HG03558 (cell line): ENCODE measurements around the gene CPVL.
"Not testable (repeated sequence)": the region's sequence is repeated elsewhere in the genome, so short reads cannot be mapped to it uniquely, and the experiment has no call there.

Source experiments
- ATAC-seq: cut with Tn5 transposase; IDR thresholded peaks from one replicate; pipeline ENCODE4 v1.9.1; 2021; ENCODE audit warnings: moderate number of reproducible peaks; ENCODE audit not compliant: unreplicated experiment; ENCODE audit errors: extremely low read depth

CPVL gene

DNA sequence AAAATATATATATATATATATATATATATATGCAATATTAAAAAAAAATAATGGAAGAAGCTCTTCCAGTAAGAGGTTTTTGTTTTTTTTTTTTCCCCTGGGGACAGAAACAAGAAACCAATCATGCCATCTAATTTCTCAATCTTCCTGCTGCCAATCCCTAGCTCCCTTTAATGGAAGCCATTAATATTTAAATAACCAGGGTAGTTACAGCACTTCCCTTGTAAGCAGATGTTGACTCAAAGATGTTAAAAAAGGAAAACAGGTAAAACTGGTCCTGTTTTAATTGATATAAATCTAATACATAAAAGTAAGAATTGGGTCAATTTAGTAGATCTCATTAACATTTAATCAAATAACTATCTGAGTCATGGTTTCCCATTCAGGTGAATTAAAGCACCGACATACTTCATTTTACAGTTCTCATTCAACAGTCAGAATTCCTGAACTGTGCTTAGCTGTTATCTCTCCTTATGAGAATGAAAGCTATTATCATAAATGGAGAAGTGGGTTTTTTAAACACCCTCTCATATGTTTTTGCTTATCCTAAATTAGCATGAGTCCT, 22.6 kb downstream of the CPVL start:
- no peak for ATAC-seq

DNA sequence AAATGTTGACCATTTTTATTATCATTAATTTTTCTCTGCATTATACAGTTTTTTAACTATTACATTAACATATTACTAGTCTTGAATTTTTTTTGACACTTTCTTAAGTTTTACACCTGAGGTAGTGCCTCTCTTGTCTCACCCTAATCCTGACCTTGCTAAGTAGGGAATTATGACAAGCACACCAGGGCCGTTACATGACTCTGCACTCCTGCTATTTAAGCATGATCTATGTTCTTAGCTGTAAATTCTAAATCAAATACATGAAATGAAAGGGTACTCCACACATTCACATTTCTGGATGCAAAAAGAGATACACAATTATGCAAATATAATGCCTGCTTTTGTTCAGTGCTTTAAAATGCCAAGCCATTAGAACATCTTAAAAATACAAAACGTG, 23.6 kb downstream of the CPVL start:
- no peak for ATAC-seq

DNA sequence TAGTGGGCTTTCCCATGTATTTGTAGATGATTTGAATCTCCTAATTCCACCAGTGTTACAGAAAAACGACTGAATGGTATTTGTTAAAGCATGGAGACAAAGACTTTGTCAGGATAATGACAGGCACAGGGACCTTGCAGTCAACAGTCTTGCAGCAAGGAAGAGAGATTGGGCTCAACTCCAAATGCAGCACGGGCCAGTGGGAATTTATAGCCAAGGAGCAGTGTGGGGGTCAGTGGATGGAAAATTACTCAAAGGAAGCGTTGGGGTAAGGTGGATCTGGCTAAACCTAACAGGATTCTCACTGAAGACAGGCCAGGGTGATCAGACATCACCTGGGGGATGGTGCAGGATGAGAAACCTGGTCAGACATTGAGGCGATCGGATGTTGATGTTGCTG, 24.3 kb downstream of the CPVL start:
- ATAC-seq = no peak

DNA sequence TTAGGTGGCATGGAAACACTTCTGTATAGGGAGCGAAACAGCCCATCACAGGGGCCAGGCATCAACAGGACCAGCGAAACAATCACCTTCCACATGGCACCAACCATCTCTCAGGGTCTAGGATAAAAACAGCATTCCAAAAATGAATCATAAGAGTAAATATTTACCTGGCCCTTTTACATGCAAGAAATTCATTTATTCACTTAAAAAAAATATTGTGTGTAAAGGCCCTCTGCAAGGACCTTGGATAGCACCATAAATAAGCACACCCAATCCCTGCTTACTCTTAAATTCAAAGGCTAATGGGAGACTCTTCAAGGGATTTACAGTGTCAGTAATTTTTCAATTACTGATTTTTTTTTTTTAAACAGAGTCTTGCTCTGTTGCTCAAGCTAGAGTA, 25.4 kb downstream of the CPVL start:
- ATAC-seq = no peak

DNA sequence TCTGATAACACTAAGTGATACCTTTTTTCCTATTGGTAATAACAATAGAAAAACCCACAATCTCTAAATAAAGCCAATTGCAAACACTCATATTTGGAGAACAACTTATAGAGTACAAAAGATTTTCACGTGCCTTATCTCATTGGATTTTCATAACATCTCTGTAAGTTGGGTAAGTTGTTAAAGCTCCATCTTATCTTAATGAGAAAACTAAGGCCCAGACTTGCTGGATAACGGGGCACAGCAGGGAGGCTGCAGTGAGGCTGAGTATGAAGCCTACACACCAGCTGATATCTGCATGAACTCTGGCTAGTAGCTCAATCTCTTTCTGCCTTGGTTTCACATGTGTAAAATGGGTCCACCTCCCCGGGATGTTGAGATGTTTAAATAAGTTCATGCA, 26.8 kb downstream of the CPVL start:
- no peak for ATAC-seq

DNA sequence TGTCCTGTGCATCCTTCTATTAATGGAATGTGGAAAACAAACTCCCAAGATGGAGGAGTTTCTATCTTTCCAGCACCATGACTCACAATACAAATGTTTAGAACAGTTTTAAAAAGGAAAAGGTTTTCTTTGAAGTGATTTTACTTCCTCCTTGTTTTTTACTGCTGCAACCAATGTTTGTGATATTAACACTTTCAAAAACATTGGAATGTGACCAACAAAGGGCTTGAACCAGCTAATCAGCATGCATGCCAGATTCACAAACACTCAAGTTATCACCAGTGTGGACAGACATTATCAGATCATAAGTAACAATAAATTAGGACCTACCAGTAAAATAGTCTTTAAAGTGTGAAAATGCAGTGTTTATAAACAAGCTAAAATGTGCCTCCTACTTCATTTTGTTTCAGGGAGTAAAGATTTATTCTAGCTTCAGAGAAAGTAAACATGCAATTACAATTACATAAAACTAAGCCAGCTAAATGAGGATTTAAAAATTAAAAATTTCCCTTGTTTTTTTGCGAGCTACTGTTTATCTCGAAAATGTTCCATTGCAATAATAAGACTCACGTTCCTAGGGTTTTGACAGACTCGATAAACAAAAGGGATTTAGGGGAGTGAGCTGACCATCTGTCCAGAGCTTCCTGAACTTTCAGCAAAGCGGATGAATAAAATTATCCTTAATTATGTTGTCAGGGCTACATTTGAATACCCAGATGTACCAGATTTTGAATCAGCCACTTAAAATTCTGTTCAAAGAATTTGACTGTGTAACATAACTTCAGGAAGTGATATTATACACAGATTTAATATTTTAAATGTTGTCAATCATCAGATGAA, 29.8 kb downstream of the CPVL start:
- ATAC-seq = no peak

DNA sequence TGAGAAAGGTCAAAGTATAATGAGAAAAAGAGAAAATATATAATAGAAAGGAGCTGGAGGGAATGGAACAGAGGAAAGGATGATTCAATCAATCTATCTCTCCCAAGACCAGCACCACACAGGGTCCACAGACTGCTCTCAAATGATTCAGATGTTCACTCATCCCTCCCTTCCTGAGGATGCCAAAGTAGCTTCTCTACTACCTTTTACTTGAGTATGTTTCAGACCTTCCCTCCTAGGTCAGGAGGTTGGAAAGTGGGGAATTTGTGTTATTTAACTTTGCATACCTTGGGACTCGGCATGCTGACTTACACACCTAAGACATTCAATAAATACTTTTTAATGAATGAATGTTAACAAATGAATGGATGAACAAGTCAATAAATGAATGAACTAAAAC, 30.6 kb downstream of the CPVL start:
- ATAC-seq = no peak

DNA sequence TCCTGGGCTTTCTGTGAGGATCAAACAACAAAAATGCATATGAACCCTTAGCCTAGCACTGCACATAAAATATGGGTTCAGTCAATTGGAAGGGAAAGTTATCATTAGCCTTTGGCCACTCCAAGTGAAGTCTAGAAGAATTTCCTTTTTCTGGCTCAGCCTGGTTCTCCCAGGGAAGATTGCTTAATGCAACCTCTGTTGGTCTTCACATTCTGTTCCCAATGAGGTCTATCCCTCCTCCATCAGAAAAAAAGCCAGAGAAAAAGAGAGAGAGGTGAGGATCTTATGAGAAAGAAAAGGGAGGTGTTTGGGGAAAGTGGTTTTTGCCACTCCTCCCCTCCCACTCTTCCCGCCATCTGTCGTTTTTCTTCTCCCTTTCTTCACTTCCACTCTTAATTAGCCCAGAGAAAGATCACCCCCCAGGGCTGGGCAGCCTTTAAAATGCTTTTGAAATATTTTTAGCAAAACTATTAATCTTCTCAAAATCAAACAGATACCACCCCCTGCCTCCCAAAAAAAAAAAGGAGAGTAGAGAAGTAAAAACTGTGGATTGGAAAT, 31.1 kb downstream of the CPVL start:
- no peak for ATAC-seq

DNA sequence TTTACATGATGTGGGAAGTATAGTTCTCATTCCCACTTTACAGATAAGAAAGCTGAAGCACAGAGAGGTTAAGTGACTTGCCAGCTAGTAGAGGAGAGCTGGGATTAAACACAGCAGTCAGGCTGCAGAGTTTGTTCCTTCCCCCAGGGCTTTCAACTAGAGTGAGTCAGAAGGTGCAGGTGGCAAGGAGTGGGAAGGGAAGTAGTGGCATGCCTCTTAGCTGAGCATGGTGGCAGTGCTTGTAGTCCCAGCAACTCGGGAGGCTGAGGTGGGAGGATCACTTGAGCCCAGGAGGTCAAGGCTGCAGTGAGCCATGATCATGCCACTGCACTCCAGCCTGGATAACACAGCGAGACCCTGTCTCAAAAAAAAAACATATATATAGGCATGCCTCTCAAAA, 32.1 kb downstream of the CPVL start:
- ATAC-seq = not testable (repeated sequence)

DNA sequence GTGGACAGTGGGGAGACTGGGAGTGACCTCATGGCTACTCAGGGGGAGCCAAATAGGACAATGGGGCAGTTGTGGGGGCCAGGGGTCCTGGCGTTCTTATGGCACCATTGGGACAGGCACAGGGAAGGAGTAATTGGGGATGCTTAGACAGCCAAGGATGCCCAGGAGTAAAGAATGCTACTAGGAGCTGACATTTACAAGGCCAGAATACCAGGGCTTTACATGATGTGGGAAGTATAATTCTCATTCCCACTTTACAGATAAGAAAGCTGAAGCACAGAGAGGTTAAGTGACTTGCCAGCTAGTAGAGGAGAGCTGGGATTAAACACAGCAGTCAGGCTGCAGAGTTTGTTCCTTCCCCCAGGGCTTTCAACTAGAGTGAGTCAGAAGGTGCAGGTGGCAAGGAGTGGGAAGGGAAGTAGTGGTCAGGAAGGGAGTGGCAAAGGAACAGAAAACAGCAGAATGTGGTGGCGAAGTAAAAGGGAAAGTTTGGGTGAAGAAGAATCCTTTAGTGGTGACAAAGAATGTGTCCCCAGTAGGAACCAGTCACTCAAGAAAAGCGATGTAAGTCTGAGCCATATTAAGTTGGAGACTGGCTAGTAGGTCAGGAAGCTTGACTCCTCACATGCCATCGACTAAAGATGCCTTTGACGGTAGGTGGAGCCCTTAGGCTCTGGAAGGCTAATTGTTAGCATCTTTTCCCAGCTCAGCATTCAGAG, 32.8 kb downstream of the CPVL start:
- no peak for ATAC-seq

DNA sequence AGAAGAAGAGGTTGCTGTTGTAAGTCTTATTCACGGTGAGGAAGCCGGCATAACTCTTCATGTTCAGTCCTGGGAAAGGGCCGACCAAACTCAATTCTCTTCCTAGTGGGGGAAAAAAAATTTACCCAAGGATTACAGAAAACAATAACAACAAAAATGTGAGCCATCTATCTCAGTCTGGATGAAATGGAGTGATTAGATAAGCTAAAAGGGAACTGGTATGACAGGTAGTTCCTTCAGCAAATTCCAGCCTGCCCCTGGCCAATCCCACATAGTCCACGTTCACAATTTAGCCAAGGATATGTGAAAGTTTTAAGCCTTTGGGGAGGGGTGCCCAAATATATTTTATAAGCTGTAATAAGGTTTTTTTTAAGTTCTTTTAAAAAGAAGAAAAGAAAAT, 33.6 kb downstream of the CPVL start:
- no peak for ATAC-seq

DNA sequence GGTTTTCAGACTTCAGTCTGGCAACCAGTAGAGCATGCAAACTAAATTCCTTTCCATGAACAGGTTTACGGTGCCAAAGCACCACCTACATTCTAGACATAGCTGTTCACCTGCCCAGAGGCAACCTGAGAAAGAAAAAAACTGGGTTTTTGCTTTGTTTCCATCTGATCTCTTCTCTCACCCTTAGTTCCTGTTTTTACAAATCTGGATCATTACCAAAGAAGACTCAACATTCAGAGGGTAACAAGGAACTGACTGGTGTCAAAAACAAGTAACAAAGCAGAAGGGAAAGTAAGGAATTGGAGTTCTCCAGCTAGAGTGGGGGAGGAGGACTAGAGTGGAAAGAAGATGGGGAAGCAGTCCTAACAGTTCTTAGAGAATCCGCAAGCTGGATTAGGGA, 36.4 kb downstream of the CPVL start:
- no peak for ATAC-seq

DNA sequence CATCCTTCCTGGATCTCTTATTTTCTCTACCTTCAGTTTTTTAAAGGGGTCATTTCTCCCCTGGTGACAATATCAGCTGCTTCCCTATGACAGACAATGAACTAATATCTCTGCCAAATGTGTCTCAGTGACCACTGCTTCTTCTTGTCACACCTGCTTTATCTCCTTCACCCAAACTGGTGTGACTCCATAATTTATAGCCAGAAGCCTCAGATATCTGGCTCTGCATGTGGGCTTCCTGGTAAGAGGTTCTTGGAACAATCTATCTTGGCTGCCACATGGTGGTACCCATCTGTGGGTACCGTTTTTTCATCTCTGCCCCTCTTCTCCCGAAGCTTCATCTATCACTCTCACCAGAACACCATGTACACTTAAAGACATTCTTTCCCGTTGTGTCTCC, 37.0 kb downstream of the CPVL start:
- ATAC-seq = no peak

DNA sequence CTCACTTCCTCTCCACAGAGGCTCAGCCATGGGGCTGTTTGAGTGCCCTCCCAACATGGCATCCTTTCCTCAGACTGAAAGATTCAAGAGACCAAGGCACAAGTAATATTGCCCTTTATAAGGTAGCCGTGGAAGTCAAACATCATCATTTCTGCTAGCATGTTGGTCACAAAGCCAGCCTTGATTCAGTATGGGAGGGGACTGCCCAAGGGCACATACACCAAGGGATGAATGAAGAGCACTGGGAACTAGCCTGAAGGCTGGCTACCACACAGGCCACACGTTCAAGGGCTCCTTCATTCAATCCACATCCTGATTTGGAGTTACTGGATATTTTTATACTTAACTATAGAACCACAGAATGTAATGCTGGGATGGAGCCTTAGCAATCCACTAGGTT, 39.3 kb downstream of the CPVL start:
- ATAC-seq = no peak

DNA sequence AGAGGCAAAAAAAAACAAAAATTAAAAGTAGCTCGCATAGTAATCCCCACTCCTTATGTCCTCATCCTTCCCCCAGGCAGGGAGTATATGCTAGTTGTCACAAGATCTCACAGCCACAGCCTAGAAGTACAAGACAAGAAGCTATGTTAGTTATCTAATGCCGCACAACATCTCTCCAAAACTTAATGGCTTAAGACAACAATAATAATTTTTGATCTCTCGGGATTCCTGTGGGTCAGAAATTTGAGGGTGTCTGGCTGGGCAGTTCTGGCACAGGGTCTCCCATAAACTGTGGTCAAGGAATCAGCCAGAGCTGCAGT, 39.7 kb downstream of the CPVL start:
- no peak for ATAC-seq

DNA sequence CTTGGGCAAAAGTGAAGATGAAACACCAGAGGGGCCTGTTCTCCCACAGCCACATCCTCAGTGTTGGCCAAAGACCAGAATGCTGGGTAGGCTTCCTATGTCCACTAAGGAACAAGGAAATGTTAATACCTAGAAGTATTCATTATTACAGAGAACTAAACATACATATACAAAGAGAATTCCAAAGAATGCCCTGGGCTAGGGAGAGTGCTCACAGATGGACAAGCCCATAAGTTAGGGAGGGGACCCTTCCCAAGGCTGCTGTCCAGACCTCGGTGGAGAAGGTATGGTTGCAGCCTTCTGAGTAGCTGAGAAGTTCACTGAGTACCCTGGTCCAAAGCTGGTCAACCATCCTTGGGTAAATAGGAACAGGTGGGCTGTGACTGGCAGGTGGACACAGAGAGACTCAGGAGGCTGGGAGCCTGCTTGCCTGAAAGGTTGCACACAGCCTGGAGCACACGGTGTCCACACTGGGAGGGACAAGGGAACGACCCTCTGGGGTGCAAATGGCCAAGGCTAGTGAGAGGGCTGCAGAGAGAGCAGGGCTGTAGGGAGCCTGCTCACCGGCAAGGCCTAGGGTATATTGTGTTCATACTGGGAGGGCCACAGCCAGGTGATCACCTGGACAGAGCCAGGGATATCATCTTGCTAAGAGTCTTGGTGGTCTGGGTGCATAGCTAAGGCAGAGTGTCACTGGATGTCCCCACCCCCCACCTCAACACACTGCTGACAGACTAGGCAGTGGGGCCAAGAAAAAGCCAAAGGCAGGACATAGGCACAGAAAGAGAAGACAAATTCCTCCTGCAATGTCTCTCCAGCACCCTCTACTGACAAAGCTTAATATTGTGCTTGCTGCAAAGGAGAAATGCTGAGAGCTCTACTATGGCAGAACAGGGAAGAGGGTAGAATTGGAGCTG, 40.3 kb downstream of the CPVL start:
- no peak for ATAC-seq

DNA sequence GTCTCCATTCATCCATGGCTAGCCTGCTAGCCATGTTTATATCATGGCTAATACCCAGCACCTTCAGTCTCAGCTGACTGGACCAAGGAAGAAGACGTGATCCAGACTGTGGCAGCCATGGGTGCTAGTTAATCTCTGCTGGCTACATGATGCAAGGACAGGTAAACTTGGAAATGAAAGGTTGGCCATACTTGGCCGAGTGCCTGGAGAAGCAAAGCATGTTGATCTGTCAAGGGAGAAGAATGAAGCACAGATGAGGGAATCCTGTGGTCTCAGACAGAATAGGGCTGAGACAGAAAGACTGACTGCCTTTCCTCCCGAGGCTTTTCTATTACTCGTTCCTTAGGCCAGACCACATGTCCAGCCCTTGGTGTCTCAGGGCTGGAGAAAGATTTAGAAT, 41.1 kb downstream of the CPVL start:
- ATAC-seq = no peak

DNA sequence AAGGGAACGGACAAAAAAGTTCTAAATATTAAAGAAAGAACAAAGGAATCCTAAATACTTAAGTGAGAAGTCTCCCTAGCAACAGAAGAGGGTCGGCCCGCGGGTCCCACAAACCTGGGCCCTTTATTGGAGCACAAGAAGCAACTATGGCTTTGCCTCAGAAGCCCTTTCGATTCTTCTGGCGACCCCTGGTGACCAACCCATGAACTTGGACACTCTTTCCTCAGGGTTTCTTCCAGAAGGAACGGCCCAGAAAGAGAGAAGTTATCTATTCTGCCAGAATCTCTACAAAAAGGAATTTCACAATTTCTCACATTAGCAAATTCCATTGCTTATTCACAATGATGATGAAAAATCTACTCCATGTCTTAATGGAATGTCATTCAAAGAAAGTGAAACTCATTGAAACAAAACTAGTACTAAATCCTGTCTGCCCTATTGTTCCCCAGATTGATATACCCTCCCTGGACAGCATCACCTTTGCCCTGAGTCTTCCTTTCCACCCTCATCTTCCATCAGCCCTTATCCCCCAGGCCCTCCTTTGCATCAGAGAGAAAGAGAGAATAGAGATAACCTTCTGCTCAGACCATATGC, 43.7 kb downstream of the CPVL start:
- no peak for ATAC-seq

DNA sequence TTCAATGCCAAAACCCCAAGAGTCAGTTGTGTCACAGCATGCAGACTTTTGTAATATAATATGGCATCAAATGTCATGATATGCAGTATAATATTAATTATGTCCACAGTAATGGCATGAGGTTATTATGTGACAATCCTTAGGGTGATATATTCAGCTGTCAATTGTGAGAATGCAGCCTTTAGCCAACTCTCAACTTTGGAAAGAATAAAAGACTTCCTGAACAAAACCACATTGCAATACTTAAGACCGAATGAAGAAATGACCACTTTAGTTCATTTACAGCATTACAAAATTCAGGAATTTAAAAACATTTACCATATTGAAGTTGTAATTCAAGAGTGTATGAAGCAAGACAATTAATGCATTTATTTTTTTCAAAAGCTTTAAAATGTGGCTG, 45.4 kb downstream of the CPVL start:
- no peak for ATAC-seq
